ENCODE results near the gene ARID5B.
"Not testable (repeated sequence)": the region's sequence is repeated elsewhere in the genome, so short reads cannot be mapped to it uniquely, and the experiment has no call there.

Gene ARID5B

DNA sequence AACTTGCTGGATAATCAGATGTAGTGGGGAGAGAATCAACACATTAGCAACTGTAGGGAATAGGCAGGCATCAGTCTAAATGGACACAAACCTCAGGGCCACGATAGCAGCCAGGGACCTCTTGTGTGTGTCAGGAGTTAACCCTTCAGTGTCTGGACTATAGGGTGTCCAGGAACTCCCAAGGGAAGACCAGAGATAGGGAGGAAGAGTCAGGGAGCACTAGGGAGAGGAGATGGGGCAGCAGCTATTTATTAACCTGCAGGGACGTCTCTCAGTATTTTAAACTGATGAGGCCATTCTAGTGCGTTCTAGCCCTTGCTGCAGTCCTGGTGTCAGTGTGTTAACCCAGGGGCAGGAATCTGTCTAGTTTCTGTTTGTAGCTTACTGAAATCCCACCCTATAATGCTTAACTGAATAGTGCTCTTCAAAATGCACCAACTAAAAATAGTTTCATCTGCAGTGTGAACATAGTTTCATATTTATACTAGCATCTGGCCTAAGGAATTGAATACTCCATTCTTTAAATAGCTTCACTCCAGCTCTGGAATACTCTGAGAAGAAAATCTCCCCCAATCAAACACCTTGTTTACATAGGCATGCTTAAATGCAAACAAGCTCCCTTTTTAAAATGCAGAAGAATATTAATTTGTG is 62.7 kb downstream of the ARID5B start:
- in situ Hi-C loops (cut with HindIII; ENCODE audit: low sequenced_read_pairs) = no loop called here

DNA sequence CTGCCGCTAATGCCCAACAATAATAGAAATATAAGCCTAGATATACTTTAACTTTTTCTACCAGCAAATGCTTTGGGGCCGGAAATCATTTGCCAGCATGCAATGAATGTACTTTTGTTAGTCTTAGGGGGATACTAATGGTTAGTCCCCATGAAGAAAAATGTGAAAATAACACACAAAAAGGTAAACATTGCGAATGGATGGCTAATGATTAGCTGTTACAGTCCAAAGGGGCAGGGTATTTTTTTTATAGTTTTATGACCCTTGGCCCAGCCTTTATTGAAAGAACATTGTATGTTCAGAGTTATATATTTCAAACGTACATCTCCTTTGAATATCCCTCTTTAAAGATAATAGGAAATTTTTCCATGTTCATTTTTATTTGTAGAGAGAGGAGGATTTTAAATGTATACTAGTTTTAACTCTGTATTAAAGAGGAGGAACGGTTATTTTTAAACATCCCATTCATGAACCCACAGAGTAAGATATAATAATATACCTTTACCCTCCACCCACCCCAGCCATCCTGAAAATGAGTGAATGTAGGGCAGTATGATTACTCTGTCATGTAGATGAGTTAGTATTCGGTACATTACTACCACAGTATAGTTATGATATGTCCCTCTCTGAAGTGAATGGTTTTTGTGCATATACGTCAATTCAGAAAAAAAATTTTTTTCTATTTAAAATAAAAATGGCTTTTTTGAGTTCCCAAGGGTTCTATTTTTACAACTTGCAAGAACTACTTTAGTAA is 63.6 kb downstream of the ARID5B start:
- in situ Hi-C loops (cut with HindIII; ENCODE audit: low sequenced_read_pairs) = no loop called here

DNA sequence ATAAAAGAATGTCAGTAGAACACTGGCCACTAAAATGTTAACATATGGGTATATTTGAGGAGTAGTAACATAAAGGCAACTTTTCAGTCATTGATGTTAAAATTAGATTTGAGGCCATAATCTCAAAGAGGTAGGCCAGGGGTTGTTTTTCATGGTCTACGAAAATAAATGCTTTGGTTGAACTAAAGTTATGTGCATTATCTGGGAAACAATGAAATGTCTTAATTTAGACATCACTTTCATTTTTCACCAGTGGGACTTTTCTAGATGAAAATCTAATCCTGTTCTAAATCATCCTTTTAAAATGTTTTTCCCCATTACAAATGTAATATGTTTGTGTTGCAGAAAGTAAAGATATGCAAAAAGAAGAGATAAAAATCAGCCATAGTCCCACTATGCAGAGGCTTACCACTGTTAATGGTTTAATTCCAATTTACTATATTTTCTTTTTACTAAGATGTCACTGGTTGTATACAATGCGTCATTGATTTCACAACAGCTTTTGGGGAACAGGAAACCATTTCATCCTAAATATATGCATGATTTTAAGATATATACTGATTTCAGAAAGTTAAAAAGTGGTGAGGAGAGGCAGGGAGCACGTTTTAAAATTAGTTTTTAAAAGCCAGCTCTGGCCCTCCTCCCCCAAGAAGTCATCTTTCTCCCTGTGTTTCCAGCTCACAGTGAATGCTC is 64.3 kb downstream of the ARID5B start:
- in situ Hi-C loops (cut with HindIII; ENCODE audit: low sequenced_read_pairs) = no loop called here

DNA sequence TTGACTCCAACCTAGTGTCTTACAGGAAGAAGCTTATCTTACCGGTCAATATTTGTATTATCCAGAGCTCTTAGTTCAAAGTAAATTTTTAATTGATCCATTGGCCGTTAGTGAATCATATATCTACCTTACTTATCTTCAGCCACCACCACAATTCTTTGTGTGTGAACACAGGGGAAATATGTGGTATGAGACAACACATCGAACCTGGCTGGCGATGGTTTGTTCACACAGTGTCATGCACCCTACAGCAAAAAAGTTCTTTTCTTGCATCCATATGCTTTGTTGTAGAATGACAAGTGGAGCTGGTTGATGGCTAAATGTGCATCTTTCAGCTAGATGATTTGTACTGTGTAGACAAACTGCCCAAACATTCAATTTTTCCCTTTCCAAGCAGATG is 65.8 kb downstream of the ARID5B start:
- in situ Hi-C loops (cut with HindIII; ENCODE audit: low sequenced_read_pairs) = no loop called here

DNA sequence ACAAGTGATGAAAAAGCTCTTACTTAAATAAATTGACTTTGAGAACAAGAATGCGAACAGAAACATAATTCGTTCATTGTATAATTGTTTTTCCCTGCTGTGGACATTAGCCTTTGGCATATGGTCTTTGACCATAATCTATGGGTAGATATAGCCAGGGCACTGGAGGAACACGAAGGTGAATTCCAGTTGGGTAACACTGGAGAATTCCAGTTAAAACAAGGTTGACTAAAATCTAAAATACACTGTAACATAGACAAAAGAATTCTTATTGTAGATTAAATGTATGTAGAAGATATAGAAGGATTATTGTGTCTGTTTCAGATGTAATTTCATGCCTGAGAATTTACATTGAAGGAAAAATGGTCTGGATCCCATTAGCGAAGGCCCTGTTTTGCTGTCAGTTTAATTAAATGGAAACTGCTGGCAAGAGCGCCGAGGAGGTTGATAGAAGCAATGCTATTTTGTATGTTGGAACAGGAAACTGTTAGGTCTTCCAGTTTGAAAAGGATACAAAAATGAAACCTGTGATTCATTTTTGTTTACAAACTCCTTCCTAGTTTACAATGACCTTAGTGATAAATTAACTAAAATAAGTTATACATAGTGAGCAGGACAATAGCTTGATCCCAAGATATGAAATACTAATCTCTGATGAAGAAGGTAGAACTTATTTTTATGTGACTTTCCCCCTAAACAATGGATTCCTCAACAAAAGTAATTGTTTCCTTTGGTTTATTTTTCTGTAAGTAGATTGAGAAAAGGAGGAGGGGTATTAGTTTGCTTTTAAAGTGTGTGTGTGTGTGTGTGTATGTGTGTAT is 68.9 kb downstream of the ARID5B start:
- in situ Hi-C loops (cut with HindIII; ENCODE audit: low sequenced_read_pairs) = no loop called here

DNA sequence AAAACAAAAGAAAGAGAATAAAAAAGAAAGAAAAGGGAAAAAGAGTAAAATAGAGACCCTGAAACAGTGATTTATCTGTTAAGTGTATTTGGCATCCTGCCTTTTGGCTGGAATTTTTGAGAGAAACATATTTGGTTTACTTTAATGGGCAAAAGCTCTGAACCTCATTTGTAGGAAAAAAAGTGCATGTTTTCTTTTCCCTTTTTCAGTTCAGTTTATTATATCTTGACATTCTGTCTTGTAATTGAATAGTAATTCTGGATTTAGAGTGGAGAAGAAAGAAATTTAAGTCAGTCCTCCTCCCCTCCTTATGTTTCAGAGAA is 69.5 kb downstream of the ARID5B start:
- in situ Hi-C loops (cut with HindIII; ENCODE audit: low sequenced_read_pairs) = no loop called here

DNA sequence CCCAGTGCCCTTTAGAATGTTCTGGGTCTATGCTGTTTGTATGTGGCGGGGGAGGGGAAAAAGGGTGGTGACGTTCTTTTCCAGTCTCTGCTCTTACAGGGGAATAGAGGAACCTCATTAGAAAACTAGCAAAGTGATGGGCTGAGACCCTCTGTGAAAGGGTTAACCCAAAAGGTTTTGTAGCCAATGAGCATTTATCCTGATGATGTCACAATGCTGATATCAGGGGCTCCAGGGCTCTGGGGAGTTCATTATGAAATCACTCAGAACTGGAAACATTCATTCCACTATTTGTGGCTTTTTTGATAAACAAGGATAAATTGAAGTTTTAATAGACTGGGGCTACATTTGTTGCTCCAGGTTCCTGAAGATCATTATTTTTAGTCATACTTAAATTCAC is 71.7 kb downstream of the ARID5B start:
- in situ Hi-C loops (cut with HindIII; ENCODE audit: low sequenced_read_pairs) = no loop called here

DNA sequence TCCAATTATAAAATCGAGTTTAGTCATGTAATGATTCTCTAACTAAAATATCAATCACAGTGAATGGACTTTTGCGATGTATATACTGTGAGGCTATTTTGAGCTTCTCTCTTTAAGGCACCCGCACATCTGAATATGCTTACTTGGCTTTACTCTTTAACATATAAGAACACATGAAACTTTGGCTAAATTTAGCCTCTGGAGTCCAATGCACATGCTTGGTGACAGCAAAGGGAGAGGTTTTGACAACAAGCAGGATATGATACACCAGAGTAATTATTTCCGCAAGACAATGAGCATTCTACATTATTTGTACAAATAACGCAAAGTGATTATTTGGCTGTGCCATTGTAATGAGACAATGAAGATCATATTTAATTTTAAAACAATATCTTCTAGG is 72.4 kb downstream of the ARID5B start:
- in situ Hi-C loops (cut with HindIII; ENCODE audit: low sequenced_read_pairs) = no loop called here

DNA sequence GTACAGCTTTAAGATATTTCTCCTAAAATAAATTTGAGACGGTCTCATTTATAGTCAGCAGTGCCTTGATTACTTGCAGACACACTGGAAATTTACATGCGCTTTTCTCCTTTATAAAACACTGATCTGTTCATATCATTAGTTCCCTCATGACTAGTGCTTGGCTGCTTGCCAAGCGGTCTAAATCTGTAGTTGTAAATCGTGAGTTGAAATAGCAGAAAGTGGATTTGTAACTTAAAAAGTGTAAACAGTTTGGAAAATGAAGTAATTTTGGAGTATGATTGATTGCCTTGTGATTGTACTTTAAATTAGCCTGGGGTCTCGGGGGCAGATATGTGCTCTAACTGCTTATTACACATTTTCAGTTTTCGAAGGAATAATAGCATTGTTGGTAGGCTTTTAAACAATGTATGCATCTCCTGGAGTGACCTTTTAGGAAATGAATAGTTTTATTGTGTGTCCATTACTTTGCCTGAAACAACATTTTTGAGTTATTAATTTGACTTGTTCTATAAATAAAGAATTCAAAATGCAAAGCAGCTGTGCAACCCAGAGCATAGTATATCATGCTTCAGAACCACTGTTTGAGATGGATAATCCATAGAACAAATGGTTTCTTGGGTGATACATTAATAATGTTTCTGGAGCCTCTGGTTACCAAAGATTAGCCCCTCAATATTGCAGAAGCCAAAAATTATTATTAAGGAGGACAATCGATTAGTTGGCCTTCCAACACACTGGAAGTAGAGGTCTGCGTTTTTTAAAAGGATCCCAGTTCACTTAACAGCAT is 73.3 kb downstream of the ARID5B start:
- in situ Hi-C loops (cut with HindIII; ENCODE audit: low sequenced_read_pairs) = no loop called here

DNA sequence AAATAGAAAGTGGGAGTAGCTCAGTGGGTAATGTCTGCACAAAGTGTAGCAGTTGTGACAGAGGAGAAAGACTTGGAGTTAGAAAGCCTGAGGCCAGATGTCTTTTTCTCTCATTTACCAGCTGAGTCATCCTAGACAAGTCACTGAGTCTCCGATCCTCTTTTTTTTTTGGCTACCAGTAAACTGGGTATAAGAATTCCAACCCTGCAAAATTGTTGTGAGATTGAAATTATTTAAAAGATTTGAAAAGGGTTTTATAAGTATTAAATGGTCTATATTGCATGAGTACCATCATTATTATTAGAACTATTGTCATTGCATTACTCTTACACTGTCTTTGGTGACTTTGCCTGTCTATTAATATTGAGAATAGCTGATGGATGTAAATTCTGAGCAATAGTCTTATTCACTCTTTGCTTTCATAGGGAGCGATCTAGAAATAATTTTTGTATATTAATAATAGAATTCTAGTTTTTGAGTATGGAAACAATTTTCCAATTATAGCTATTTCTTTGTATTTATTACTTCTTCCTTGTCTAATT is 74.0 kb downstream of the ARID5B start:
- in situ Hi-C loops (cut with HindIII; ENCODE audit: low sequenced_read_pairs) = no loop called here

DNA sequence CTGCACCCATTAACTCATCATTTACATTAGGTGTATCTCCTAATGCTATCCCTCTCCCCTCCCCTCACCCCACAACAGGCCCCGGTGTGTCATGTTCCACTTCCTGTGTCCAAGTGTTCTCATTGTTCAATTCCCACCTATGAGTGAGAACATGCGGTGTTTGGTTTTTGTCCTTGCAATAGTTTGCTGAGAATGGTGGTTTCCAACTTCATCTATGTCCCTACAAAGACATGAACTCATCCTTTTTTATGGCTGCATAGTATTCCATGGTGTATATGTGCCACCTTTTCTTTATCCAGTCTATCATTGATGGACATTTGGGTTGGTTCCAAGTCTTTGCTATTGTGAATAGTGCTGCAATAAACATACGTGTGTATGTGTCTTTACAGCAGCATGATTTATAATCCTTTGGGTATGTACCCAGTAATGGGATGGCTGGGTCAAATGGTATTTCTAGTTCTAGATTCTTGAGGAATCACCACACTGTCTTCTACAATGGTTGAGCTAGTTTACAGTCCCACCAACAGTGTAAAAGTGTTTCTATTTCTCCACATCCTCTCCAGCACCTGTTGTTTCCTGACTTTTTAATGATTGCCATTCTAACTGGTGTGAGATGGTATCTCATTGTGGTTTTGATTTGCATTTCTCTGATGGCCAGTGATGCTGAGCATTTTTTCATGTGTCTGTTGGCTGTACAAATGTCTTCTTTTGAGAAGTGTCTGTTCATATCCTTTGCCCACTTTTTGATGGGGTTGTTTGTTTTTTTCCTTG is 75.6 kb downstream of the ARID5B start:
- in situ Hi-C loops (cut with HindIII; ENCODE audit: low sequenced_read_pairs) = not testable (repeated sequence)

DNA sequence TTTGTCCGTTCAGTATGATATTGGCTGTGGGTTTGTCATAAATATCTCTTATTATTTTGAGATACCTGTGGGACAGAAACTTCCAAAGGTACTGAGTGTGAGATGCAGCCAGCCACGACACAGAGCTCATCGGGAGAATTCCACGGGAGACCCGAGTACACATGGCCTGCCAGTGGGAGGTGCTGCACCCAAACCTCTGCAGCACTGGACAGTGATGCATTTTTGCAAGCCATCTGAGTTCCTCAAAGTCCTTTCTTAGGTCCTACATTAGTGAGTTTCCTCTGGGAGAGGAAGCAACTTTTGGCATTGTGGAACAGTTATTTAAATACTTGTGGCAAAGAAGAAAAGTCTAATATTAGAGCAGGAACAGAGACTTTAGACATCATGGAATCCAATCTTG is 77.5 kb downstream of the ARID5B start:
- in situ Hi-C loops (cut with HindIII; ENCODE audit: low sequenced_read_pairs) = no loop called here

DNA sequence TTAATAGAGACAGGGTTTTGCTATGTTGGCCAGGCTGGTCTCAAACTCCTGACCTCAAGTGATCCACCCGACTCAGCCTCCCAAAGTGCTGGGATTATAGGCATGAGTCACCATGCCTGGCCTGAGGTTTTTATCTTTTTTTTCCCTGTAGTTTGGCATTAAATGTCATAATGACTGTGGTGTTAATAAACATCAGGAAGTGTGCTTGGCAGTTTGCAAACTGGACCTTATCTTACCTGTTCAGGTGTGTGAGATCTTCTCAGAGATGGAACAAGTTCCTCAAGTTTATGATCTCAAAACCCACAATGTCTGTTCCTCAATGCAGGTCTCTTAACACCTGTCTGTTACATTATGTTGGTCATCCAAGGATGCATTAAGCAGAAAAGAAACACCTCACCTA is 80.0 kb downstream of the ARID5B start:
- in situ Hi-C loops (cut with HindIII; ENCODE audit: low sequenced_read_pairs) = no loop called here

DNA sequence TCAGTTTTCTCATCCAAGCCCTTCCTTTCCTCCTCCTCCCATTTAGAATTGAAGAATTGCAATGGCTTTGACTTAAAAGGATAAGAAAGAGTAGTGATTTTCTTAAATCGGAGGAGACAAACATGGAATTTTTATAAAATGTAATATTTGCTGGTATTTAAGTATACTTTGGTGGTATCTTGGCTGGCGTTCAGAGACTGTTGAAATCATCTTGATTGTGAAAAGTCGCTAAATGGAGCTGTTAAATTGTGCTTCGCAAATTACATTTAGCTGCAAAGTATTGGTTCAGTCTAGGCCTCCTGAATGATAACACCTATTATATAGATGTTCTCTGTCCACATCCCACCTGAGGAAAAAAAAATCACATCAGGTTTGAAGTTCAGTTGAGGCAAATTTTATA is 81.8 kb downstream of the ARID5B start:
- in situ Hi-C loops (cut with HindIII; ENCODE audit: low sequenced_read_pairs) = no loop called here

DNA sequence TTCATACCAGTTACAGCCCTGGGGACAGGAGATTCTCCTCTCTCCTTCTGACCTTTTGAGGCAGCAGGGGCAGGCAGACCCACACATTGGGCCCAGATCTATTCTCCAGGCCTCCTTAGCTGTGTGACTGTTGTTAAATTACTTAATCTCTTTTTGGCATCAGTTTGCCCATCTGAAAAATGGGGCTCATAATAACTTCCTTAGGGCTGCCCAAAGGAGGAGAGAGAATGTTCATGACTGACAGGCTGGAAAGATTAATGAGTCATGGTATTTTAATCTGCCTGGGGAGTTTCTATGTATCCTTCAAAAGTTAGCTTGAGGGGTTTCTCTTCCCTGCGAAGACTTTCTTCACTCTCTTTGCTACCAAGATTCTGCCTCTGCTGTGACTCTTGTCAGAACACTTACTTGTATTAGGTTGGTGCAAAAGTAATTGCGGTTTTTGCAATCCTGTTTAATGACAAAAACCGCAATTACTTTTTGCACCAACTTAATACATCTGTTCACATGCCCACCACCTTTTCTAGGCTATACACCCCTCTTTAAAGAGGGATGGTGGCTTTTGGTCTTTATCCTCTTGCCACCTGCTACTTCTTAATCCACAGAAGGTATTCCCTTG is 83.4 kb downstream of the ARID5B start:
- in situ Hi-C loops (cut with HindIII; ENCODE audit: low sequenced_read_pairs) = no loop called here

DNA sequence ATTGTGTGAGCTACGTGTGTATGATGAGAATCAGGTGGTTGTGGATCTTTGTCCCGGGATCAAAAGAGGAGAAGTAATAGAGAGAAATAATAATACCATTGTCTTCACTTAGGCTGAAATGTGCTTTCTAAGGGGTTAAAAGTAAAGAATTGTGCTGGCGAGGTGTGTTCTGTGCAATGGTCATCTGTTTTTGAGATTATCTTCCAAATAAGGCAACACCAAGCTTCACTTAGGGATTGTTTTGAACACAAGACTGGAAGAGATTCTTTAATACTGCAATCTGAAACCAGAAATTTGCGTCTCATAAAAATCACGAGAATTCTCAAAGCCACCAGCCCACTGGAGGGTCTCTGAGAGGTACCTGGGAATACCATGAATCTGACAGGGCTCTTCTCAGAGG is 84.2 kb downstream of the ARID5B start:
- in situ Hi-C loops (cut with HindIII; ENCODE audit: low sequenced_read_pairs) = no loop called here

DNA sequence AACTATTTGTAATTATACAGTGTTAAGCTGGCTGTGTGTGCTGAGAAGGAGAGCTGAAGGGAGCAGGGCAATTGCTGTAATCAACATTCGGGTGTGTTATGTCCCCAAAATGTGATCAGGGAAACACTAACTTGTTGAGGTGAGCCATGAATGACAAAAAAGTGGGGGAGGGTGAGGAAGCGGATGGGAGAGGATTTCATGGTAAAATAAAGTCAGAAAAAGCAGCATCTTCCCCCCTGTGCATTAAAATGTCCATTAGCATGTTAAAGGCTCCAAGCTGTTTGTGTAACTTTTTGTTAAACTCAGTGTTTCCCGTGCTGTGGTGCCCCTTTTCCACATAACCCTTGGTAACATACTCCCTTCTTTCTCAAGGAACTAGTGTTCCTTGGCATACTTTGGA is 84.9 kb downstream of the ARID5B start:
- in situ Hi-C loops (cut with HindIII; ENCODE audit: low sequenced_read_pairs) = no loop called here

DNA sequence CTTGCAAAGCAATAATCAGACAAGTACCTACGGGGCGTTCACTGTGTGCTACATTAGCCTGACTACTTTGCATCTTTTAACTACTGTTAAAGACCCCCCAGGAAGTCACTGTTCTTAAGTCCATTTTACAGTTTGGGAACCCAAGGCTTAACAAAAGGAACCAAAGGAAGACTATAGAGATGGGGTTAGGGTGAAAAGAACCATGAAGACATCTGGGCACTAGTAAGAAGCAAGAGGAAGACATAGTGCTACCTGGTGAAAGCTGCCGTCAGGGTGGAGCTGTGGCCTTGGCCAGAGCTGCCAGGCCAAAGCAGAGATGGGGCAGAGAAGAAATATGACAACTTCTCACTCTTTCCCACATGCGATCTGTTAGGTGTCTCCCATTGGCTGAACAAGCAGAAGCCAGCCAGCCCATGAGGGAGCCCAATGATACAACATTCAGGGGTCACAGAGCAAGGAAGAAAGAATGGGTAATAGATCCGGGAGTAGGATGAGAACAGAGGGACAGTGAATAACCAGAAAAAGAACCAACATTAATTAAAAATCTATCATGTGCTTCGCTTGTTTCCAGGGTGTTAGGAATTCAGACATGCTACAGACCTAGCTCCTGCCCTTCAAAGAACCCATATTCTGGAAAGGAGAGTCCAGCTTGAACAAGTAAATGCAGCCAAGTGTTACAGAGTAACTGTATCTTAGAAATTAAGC is 85.4 kb downstream of the ARID5B start:
- in situ Hi-C loops (cut with HindIII; ENCODE audit: low sequenced_read_pairs) = no loop called here

DNA sequence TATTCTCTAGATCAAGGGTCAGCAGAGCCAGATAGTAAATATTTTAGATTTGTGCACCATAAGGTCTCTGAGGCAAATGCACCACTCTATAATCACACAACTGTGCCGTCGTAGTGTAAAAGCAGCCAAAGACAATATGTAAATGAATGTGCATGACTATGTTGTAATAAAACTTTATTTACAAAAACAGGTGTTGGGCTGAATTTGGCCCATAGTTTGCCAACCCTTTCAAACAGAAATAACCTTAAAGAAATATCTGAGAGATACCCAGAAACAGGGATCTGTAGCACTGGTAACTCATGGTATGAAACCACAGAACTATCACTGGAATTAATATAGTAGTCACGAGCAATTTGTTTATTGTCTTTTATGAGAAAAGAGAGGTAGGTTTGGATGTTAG is 86.0 kb downstream of the ARID5B start:
- in situ Hi-C loops (cut with HindIII; ENCODE audit: low sequenced_read_pairs) = no loop called here
